ENCODE results near the gene USB1.
A peak's percentile ranks its signal among the peaks of the same experiment; 100 is the strongest.

The USB1 gene

GRCh38 chr16:58016840-58017446 is 15.7 kb downstream of the USB1 start:
- no peak overlapping the region for H3K27ac ChIP-seq (ENCODE audit: extremely low read depth, low read depth, low read length)
- H3K4me3 ChIP-seq (ENCODE audit: low read depth, low read length) = no peak overlapping the region
- H3K4me1 ChIP-seq (ENCODE audit: control insufficient read depth, insufficient read depth, low read length) = no peaks in the 10 kb centered on the region
- no peak for TF ChIP-seq ZNF658 (tag by site-specific recombination; IDR thresholded peaks at IDR 0.05)
- TF ChIP-seq ZNF341 (tag by site-specific recombination; IDR thresholded peaks at IDR 0.05; ENCODE audit: low read depth) = no peak
- no peak for TF ChIP-seq ZNF510 (tag by site-specific recombination; IDR thresholded peaks at IDR 0.05; ENCODE audit: insufficient replicate concordance)
- no peak for TF ChIP-seq ZNF274 (IDR thresholded peaks at IDR 0.05; ENCODE audit: low read length)
- TF ChIP-seq ZNF274 (tag by site-specific recombination; IDR thresholded peaks at IDR 0.05; ENCODE audit: borderline replicate concordance) = no peak
- no peak for TF ChIP-seq ZNF223 (tag by site-specific recombination; IDR thresholded peaks at IDR 0.05)
- TF ChIP-seq ZSCAN16 (tag by site-specific recombination; IDR thresholded peaks at IDR 0.05) = no peak
- no peak for TF ChIP-seq ZNF629 (tag by site-specific recombination; IDR thresholded peaks at IDR 0.05)
- no peak for TF ChIP-seq ZNF24 (tag by site-specific recombination; IDR thresholded peaks at IDR 0.05)
- no peaks in the 10 kb centered on the region for H3K9me3 ChIP-seq (ENCODE audit: control insufficient read depth, insufficient read depth, low read depth, low read length)
- ChIA-PET POLR2A (no interaction called here), CTCF (interaction anchor here (0.6 kb wide), 1 partner anchor 457 kb away, joined by 3 read pairs; no protein-coding TSS in a partner anchor)
- peaks cover 0 to 66% of the 10 kb centered on the region in 2 experiments; a peak in 2 of 3 replicates for H3K36me3 ChIP-seq (ENCODE audit: control insufficient read depth in 2 of 2, insufficient read depth in 1 of 2, low read length in 2 of 2)

GRCh38 chr16:58018803-58019202 is 17.6 kb downstream of the USB1 start:
- Histone ChIP-seq H3K27ac (ENCODE audit: extremely low read depth, low read depth, low read length) (no peak overlapping the region), H3K4me3 (ENCODE audit: low read depth, low read length) (no peak overlapping the region), H3K4me1 (ENCODE audit: control insufficient read depth, insufficient read depth, low read length) (peaks cover 13% of the 10 kb centered on the region), H3K9me3 (ENCODE audit: control insufficient read depth, insufficient read depth, low read depth, low read length) (no peaks in the 10 kb centered on the region), H3K36me3 (ENCODE audit: control insufficient read depth in 2 of 2, insufficient read depth in 1 of 2, low read length in 2 of 2) (peaks cover 0 to 52% of the 10 kb centered on the region in 2 experiments; a peak in 2 of 3 replicates)
- CTCF ChIA-PET = interaction anchor here (0.6 to 3.0 kb wide), 6 partner anchors 8 to 731 kb away, joined by 3 to 27 read pairs (median 5); no protein-coding TSS in a partner anchor
- TF ChIP-seq ZSCAN30 (tag by site-specific recombination; IDR thresholded peaks at IDR 0.05) (no peak), ZNF157 (tag by site-specific recombination; IDR thresholded peaks at IDR 0.05) (no peak), ZNF391 (tag by site-specific recombination; IDR thresholded peaks at IDR 0.05; ENCODE audit: borderline replicate concordance, low read depth) (no peak), CTCF (tag by site-specific recombination; IDR thresholded peaks at IDR 0.05) (peak; percentile 22; the same call in 1 of the 2 replicates)
- POLR2A ChIA-PET = no interaction called here

- TF ChIP-seq ZNF549 (tag by site-specific recombination; IDR thresholded peaks at IDR 0.05) (no peak), GLI4 (tag by site-specific recombination; IDR thresholded peaks at IDR 0.05) (no peak), INSM2 (tag by site-specific recombination; IDR thresholded peaks at IDR 0.05) (no peak), ZNF202 (tag by site-specific recombination; IDR thresholded peaks at IDR 0.05; ENCODE audit: borderline replicate concordance) (no peak), ZBTB17 (tag by site-specific recombination; IDR thresholded peaks at IDR 0.05) (0 out of 2 replicates have a peak, but pooled peaks have one; percentile 22), PRDM6 (tag by site-specific recombination; IDR thresholded peaks at IDR 0.05) (no peak), ZNF660 (tag by site-specific recombination; IDR thresholded peaks at IDR 0.05) (no peak)
- peaks cover 0 to 52% of the 10 kb centered on the region in 2 experiments; a peak in 2 of 3 replicates for H3K36me3 ChIP-seq (ENCODE audit: control insufficient read depth in 2 of 2, insufficient read depth in 1 of 2, low read length in 2 of 2)
- POLR2A ChIA-PET = interaction anchor here (0.9 kb wide), 1 partner anchor 109 kb away, joined by 3 read pairs; the partner anchor contains the start of gene CFAP20
These were observed 18.8 kb downstream of the USB1 start for GRCh38 chr16:58019866-58020538.

More at GRCh38 chr16:58019866-58020538, 18.8 kb downstream of the USB1 start:
- peaks cover 15% of the 10 kb centered on the region for H3K4me1 ChIP-seq (ENCODE audit: control insufficient read depth, insufficient read depth, low read length)
- H3K27ac ChIP-seq (ENCODE audit: extremely low read depth, low read depth, low read length) = no peak overlapping the region
- CTCF ChIA-PET = interaction anchor here (0.6 to 3.0 kb wide), 5 partner anchors 9 to 108 kb away, joined by 3 to 27 read pairs (median 5); no protein-coding TSS in a partner anchor
- H3K4me3 ChIP-seq (ENCODE audit: low read depth, low read length) = no peak overlapping the region
- H3K9me3 ChIP-seq (ENCODE audit: control insufficient read depth, insufficient read depth, low read depth, low read length) = no peaks in the 10 kb centered on the region

All from HEK293 (cell line).